Erythroblast (primary cell): ENCODE results near the gene MEIOC.

Source experiments
- DNase-seq, 2 experiments: peaks; one replicate each; lab custom pipeline; 2025; lab: John Stamatoyannopoulos, UW
- GATA1 ChIP-seq: IDR thresholded peaks from 2 replicates; pipeline ENCODE4 v1.6.1; 2011; ENCODE audit warnings: low read depth, mild to moderate bottlenecking, control low read depth, low read length, moderate library complexity
- POLR2A ChIP-seq: IDR thresholded peaks from 2 replicates; pipeline ENCODE4 v1.6.1; 2011; ENCODE audit warnings: mild to moderate bottlenecking, low read length

The MEIOC gene

DNA sequence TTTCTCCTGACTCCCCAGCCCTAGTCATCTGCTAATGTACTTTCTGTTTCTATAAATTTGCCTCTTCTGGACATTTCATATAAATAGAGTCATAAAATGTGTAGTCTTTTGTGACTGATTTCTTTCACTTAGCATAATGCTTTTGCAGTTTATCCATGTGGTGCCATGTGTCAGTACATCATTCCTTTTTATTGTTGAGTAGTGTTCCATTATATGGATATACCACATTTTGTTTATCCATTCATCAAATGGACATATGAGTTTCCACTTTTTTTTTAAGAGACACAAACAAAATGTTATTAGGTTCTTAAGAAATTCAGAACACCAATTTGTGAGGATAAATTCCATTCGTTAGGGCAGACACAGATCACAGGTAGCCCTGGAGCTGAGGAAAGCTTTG, 63.2 kb downstream of the MEIOC start:
- DNase-seq: no peak
- TF ChIP-seq POLR2A (no peak), GATA1 (no peak)

DNA sequence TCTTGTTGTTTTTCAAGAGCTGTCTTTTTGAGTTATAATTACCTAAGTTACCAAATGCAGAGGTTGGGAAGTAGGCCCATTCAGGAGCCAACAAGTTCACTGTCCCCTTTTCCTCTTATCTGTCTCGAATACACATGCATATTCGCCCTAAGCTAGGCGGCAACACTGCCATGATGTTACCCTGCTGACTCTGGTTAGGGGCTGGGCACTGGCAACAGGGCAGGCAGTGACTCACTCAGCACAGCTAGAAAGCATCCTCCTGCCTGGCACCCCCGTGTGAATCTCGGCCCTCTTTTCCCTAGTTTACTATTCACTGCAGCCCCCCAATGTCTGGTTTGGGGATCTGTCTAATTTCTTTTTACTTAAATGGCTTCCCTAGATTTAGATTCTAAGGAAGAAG, 66.0 kb downstream of the MEIOC start:
- DNase-seq: no peak
- TF ChIP-seq GATA1: no peak
- TF ChIP-seq POLR2A: no peak
